Measurements from ENCODE around the gene HSD17B1. TPM values are rescaled to one million over a fixed set of nuclear protein-coding genes. Genes with fewer than 3 reads are reported as not detected.
"Not testable (repeated sequence)": the region's sequence is repeated elsewhere in the genome, so short reads cannot be mapped to it uniquely, and the experiment has no call there.

HSD17B1 gene
- total RNA-seq, 8 experiments from 2014 or later = 1.7 to 6.3 (median 5.4) TPM

- in situ Hi-C loops (cut with MboI; ENCODE audit: low pct_unique_long_range_greater_than_20kb in 2 of 9, low sequenced_read_pairs in 9 of 9, unreplicated experiment in 9 of 9) = no loop called here
- peak in 7 of 8 experiments; percentile 3 to 41 (median 20) for ATAC-seq (replicated peaks in 6 of 8)
- Histone ChIP-seq H3K4me3 (peak overlapping the region; percentile 46 to 55 (median 51)), H3K4me1 (replicated peaks in 1 of 2) (peaks cover 15% of the 10 kb centered on the region in 2 donors), H3K27ac (peak overlapping the region; percentile 83 to 85)
- WGBS, 10 experiments = 0 to 100% (median 33%) methylated on average over 1 to 4 of the region's 4 CpGs; no CpG with 5 or more reads in 3 of the 10 experiments
These were observed 2.4 kb downstream of the HSD17B1 start for GRCh38 chr17:42555122-42555622.

- peak in 2 of 8 experiments; percentile 7 to 29 for ATAC-seq (replicated peaks in 6 of 8)
- H3K27ac ChIP-seq; in situ Hi-C loops (cut with MboI; ENCODE audit: low pct_unique_long_range_greater_than_20kb in 2 of 9, low sequenced_read_pairs in 9 of 9, unreplicated experiment in 9 of 9); H3K4me3 ChIP-seq: not testable (repeated sequence)
- H3K4me1 ChIP-seq (replicated peaks in 1 of 2) = peaks cover 15% of the 10 kb centered on the region in 2 donors
- WGBS, 10 experiments = 67 to 100% methylated on average over 1 of the region's 5 CpGs; no CpG with 5 or more reads in 8 of the 10 experiments
These were observed 3.4 kb downstream of the HSD17B1 start for GRCh38 chr17:42555961-42556617.

GRCh38 chr17:42559075-42559474 is 6.4 kb downstream of the HSD17B1 start:
- Histone ChIP-seq H3K27ac (no peak overlapping the region), H3K4me3 (no peak overlapping the region), H3K4me1 (replicated peaks in 1 of 2) (peaks cover 8 to 11% of the 10 kb centered on the region in 2 donors)
- ATAC-seq (replicated peaks in 6 of 8) = no peak
- in situ Hi-C loops (cut with MboI; ENCODE audit: low pct_unique_long_range_greater_than_20kb in 2 of 9, low sequenced_read_pairs in 9 of 9, unreplicated experiment in 9 of 9) = no loop called here
- 75 to 96% (median 84%) methylated on average over 2 to 4 of the region's 6 CpGs; no CpG with 5 or more reads in 4 of the 10 experiments for WGBS, 10 experiments

GRCh38 chr17:42560246-42560645 is 7.5 kb downstream of the HSD17B1 start:
- WGBS, 10 experiments = 100% methylated on average over 1 of the region's 3 CpGs; no CpG with 5 or more reads in 9 of the 10 experiments
- in situ Hi-C loops (cut with MboI; ENCODE audit: low pct_unique_long_range_greater_than_20kb in 2 of 9, low sequenced_read_pairs in 9 of 9, unreplicated experiment in 9 of 9) = no loop called here
- no peak overlapping the region for H3K4me3 ChIP-seq
- peaks cover 8 to 11% of the 10 kb centered on the region in 2 donors for H3K4me1 ChIP-seq (replicated peaks in 1 of 2)
- no peak overlapping the region for H3K27ac ChIP-seq
- no peak for ATAC-seq (replicated peaks in 6 of 8)

- Histone ChIP-seq H3K4me3 (peak within 1 kb of the TSS; percentile 48 to 85 (median 55)), H3K4me1 (replicated peaks in 1 of 2) (peaks cover 10 to 12% of the 10 kb centered on the region in 2 donors), H3K27ac (peak within 1 kb of the TSS; percentile 79 to 95)
- peak; percentile 71 to 82 (median 76) for ATAC-seq (replicated peaks in 6 of 8)
- WGBS, 10 experiments = 0 to 14% (median 0%) methylated on average over 1 to 18 of the region's 26 CpGs; no CpG with 5 or more reads in 4 of the 10 experiments
- in situ Hi-C loops (cut with MboI; ENCODE audit: low pct_unique_long_range_greater_than_20kb in 2 of 9, low sequenced_read_pairs in 9 of 9, unreplicated experiment in 9 of 9) = no loop called here
These were observed 9.2 kb downstream of the HSD17B1 start, which contains the start of gene COASY for GRCh38 chr17:42561897-42562387. Gene COASY, plus strand, starts transcription at chr17:42562148. Its CDS starts 475 bp downstream, at chr17:42562623.

- Histone ChIP-seq H3K27ac (peak overlapping the region; percentile 79 to 95), H3K4me3 (peak overlapping the region; percentile 48 to 85 (median 55)), H3K4me1 (replicated peaks in 1 of 2) (peaks cover 10 to 12% of the 10 kb centered on the region in 2 donors)
- peak; percentile 1 to 70 (median 6) for ATAC-seq (replicated peaks in 6 of 8)
- WGBS, 10 experiments = 0 to 52% (median 19%) methylated on average over 3 to 6 of the region's 48 CpGs; no CpG with 5 or more reads in 5 of the 10 experiments
- in situ Hi-C loops (cut with MboI; ENCODE audit: low pct_unique_long_range_greater_than_20kb in 2 of 9, low sequenced_read_pairs in 9 of 9, unreplicated experiment in 9 of 9) = no loop called here
These were observed 9.8 kb downstream of the HSD17B1 start for GRCh38 chr17:42562388-42563142.

GRCh38 chr17:42563143-42563509 is 10.4 kb downstream of the HSD17B1 start:
- peak overlapping the region in 1 of 2 donors; percentile 95 for H3K27ac ChIP-seq
- in situ Hi-C loops (cut with MboI; ENCODE audit: low pct_unique_long_range_greater_than_20kb in 2 of 9, low sequenced_read_pairs in 9 of 9, unreplicated experiment in 9 of 9) = no loop called here
- H3K4me3 ChIP-seq = peak overlapping the region; percentile 48 to 85 (median 55)
- no peak for ATAC-seq (replicated peaks in 6 of 8)
- 49 to 100% (median 74%) methylated on average over 2 to 11 of the region's 14 CpGs; no CpG with 5 or more reads in 6 of the 10 experiments for WGBS, 10 experiments
- H3K4me1 ChIP-seq (replicated peaks in 1 of 2) = peaks cover 16 to 17% of the 10 kb centered on the region in 2 donors

- in situ Hi-C loops (cut with MboI; ENCODE audit: low pct_unique_long_range_greater_than_20kb in 2 of 9, low sequenced_read_pairs in 9 of 9, unreplicated experiment in 9 of 9) = no loop called here
- WGBS, 10 experiments = 13 to 75% (median 38%) methylated on average over 1 of the region's 1 CpG; no CpG with 5 or more reads in 4 of the 10 experiments
- no peak for ATAC-seq (replicated peaks in 6 of 8)
- Histone ChIP-seq H3K27ac (no peak overlapping the region), H3K4me1 (replicated peaks in 1 of 2) (peaks cover 19 to 20% of the 10 kb centered on the region in 2 donors), H3K4me3 (peak overlapping the region in 2 of 5 donors; percentile 55 to 80)
These were observed 10.8 kb downstream of the HSD17B1 start for GRCh38 chr17:42563543-42563942.

GRCh38 chr17:42563950-42564349 is 11.2 kb downstream of the HSD17B1 start:
- in situ Hi-C loops (cut with MboI; ENCODE audit: low pct_unique_long_range_greater_than_20kb in 2 of 9, low sequenced_read_pairs in 9 of 9, unreplicated experiment in 9 of 9) = no loop called here
- no peak for ATAC-seq (replicated peaks in 6 of 8)
- Histone ChIP-seq H3K27ac (no peak overlapping the region), H3K4me1 (replicated peaks in 1 of 2) (peaks cover 19 to 20% of the 10 kb centered on the region in 2 donors), H3K4me3 (no peak overlapping the region)
- WGBS, 10 experiments = 40 to 60% methylated on average over 1 of the region's 9 CpGs; no CpG with 5 or more reads in 8 of the 10 experiments

- in situ Hi-C loops (cut with MboI; ENCODE audit: low pct_unique_long_range_greater_than_20kb in 2 of 9, low sequenced_read_pairs in 9 of 9, unreplicated experiment in 9 of 9) = no loop called here
- no peak overlapping the region for H3K27ac ChIP-seq
- no peak for ATAC-seq (replicated peaks in 6 of 8)
- no peak overlapping the region for H3K4me3 ChIP-seq
- 83 to 100% (median 94%) methylated on average over 1 to 7 of the region's 15 CpGs; no CpG with 5 or more reads in 3 of the 10 experiments for WGBS, 10 experiments
- H3K4me1 ChIP-seq (replicated peaks in 1 of 2) = peaks cover 19 to 20% of the 10 kb centered on the region in 2 donors
These were observed 12.2 kb downstream of the HSD17B1 start for GRCh38 chr17:42564815-42565522.

GRCh38 chr17:42565523-42566214 is 12.9 kb downstream of the HSD17B1 start:
- peak overlapping the region in 1 of 2 donors; percentile 95 for H3K27ac ChIP-seq
- 80 to 100% (median 83%) methylated on average over 1 to 13 of the region's 16 CpGs; no CpG with 5 or more reads in 7 of the 10 experiments for WGBS, 10 experiments
- in situ Hi-C loops (cut with MboI; ENCODE audit: low pct_unique_long_range_greater_than_20kb in 2 of 9, low sequenced_read_pairs in 9 of 9, unreplicated experiment in 9 of 9) = no loop called here
- H3K4me3 ChIP-seq = no peak overlapping the region
- peaks cover 19 to 20% of the 10 kb centered on the region in 2 donors for H3K4me1 ChIP-seq (replicated peaks in 1 of 2)
- ATAC-seq (replicated peaks in 6 of 8) = no peak

Data from motor neuron (in vitro differentiated cells).